ENCODE results near the gene CST6.

CST6 gene

DNA sequence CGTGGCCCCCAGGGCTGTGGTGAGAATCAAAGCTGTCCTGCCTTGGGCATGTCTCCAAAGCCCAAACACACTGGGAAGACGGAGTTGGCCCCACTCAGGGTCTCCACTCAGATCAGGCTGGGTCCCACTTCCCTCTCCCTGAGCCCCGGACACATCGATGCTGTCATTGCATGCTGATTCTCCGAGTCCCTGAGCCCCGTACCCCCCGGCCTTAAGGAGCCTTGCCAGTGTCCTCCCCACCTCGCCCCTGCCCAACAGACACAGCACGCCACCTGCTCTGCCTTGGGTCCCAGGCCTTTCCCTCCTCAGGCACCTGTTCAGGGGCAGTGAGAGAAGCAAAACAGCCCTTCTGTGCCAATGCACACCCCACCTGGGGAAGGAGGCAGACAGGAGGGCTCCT lies 24.5 kb upstream of the CST6 start:
- no peak for ATAC-seq
- TF ChIP-seq GLIS3 (CRISPR knock-in tag; IDR thresholded peaks at IDR 0.05), result no peak
- no peak for TF ChIP-seq ARNTL (CRISPR knock-in tag; IDR thresholded peaks at IDR 0.05; ENCODE audit: borderline replicate concordance, low read depth)

GRCh38 chr11:65988791-65989592 lies 22.8 kb upstream of the CST6 start:
- ATAC-seq, result peak; percentile 99
- TF ChIP-seq ZNF70 (CRISPR knock-in tag; IDR thresholded peaks at IDR 0.05) (no peak), OSR1 (CRISPR knock-in tag; IDR thresholded peaks at IDR 0.05) (no peak), BACH2 (CRISPR knock-in tag; IDR thresholded peaks at IDR 0.05; ENCODE audit: borderline replicate concordance) (no peak), SNAI2 (CRISPR knock-in tag; IDR thresholded peaks at IDR 0.05) (no peak), ZFP3 (CRISPR knock-in tag; IDR thresholded peaks at IDR 0.05) (no peak), ESRRG (CRISPR knock-in tag; IDR thresholded peaks at IDR 0.05) (no peak), PATZ1 (CRISPR knock-in tag; IDR thresholded peaks at IDR 0.05; ENCODE audit: borderline replicate concordance) (no peak), ZC3H10 (CRISPR knock-in tag; IDR thresholded peaks at IDR 0.05) (no peak), ARNTL (CRISPR knock-in tag; IDR thresholded peaks at IDR 0.05; ENCODE audit: borderline replicate concordance, low read depth) (no peak), ISL1 (CRISPR knock-in tag; IDR thresholded peaks at IDR 0.05) (no peak), TCF4 (CRISPR knock-in tag; IDR thresholded peaks at IDR 0.05; ENCODE audit: borderline replicate concordance) (no peak), ZFP30 (CRISPR knock-in tag; IDR thresholded peaks at IDR 0.05) (no peak), ZNF8 (CRISPR knock-in tag; IDR thresholded peaks at IDR 0.05) (no peak), RARB (CRISPR knock-in tag; IDR thresholded peaks at IDR 0.05) (no peak), CREB5 (CRISPR knock-in tag; IDR thresholded peaks at IDR 0.05; ENCODE audit: low read depth) (no peak), PPARA (CRISPR knock-in tag; IDR thresholded peaks at IDR 0.05; ENCODE audit: borderline replicate concordance) (no peak)
- TF ChIP-seq, protein P1, sequence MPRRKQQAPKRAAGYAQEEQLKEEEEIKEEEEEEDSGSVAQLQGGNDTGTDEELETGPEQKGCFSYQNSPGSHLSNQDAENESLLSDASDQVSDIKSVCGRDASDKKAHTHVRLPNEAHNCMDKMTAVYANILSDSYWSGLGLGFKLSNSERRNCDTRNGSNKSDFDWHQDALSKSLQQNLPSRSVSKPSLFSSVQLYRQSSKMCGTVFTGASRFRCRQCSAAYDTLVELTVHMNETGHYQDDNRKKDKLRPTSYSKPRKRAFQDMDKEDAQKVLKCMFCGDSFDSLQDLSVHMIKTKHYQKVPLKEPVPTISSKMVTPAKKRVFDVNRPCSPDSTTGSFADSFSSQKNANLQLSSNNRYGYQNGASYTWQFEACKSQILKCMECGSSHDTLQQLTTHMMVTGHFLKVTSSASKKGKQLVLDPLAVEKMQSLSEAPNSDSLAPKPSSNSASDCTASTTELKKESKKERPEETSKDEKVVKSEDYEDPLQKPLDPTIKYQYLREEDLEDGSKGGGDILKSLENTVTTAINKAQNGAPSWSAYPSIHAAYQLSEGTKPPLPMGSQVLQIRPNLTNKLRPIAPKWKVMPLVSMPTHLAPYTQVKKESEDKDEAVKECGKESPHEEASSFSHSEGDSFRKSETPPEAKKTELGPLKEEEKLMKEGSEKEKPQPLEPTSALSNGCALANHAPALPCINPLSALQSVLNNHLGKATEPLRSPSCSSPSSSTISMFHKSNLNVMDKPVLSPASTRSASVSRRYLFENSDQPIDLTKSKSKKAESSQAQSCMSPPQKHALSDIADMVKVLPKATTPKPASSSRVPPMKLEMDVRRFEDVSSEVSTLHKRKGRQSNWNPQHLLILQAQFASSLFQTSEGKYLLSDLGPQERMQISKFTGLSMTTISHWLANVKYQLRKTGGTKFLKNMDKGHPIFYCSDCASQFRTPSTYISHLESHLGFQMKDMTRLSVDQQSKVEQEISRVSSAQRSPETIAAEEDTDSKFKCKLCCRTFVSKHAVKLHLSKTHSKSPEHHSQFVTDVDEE (CRISPR knock-in tag; IDR thresholded peaks at IDR 0.05), result no peak
- TF ChIP-seq, protein P2, sequence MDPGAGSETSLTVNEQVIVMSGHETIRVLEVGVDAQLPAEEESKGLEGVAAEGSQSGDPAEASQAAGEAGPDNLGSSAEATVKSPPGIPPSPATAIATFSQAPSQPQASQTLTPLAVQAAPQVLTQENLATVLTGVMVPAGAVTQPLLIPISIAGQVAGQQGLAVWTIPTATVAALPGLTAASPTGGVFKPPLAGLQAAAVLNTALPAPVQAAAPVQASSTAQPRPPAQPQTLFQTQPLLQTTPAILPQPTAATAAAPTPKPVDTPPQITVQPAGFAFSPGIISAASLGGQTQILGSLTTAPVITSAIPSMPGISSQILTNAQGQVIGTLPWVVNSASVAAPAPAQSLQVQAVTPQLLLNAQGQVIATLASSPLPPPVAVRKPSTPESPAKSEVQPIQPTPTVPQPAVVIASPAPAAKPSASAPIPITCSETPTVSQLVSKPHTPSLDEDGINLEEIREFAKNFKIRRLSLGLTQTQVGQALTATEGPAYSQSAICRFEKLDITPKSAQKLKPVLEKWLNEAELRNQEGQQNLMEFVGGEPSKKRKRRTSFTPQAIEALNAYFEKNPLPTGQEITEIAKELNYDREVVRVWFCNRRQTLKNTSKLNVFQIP (CRISPR knock-in tag; IDR thresholded peaks at IDR 0.05; ENCODE audit: borderline replicate concordance, low read depth), result no peak

- no peak for ATAC-seq
- TF ChIP-seq BACH2 (CRISPR knock-in tag; IDR thresholded peaks at IDR 0.05; ENCODE audit: borderline replicate concordance) (no peak), PATZ1 (CRISPR knock-in tag; IDR thresholded peaks at IDR 0.05; ENCODE audit: borderline replicate concordance) (no peak), GLIS3 (CRISPR knock-in tag; IDR thresholded peaks at IDR 0.05) (no peak), ESRRG (CRISPR knock-in tag; IDR thresholded peaks at IDR 0.05) (no peak), ZFP3 (CRISPR knock-in tag; IDR thresholded peaks at IDR 0.05) (no peak), SNAI2 (CRISPR knock-in tag; IDR thresholded peaks at IDR 0.05) (no peak), ZNF70 (CRISPR knock-in tag; IDR thresholded peaks at IDR 0.05) (no peak), TCF4 (CRISPR knock-in tag; IDR thresholded peaks at IDR 0.05; ENCODE audit: borderline replicate concordance) (no peak), RARB (CRISPR knock-in tag; IDR thresholded peaks at IDR 0.05) (no peak)
- TF ChIP-seq, protein P1 (CRISPR knock-in tag; IDR thresholded peaks at IDR 0.05), result no peak
- TF ChIP-seq, protein P3, sequence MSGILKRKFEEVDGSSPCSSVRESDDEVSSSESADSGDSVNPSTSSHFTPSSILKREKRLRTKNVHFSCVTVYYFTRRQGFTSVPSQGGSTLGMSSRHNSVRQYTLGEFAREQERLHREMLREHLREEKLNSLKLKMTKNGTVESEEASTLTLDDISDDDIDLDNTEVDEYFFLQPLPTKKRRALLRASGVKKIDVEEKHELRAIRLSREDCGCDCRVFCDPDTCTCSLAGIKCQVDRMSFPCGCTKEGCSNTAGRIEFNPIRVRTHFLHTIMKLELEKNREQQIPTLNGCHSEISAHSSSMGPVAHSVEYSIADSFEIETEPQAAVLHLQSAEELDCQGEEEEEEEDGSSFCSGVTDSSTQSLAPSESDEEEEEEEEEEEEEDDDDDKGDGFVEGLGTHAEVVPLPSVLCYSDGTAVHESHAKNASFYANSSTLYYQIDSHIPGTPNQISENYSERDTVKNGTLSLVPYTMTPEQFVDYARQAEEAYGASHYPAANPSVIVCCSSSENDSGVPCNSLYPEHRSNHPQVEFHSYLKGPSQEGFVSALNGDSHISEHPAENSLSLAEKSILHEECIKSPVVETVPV (CRISPR knock-in tag; IDR thresholded peaks at IDR 0.05), result no peak
Observed at GRCh38 chr11:65992056-65992455, 19.8 kb upstream of the CST6 start.
